Fibroblast of lung (primary cell): ENCODE data around the gene ASB4. TPM values are rescaled to one million over a fixed set of nuclear protein-coding genes. Genes with fewer than 3 reads are reported as not detected.

Experiments
- DNase-seq, 2 donors: peaks; one replicate each; pipeline versions ENCODE4 v3.0.0 to v3.0.0-alpha.2; 2010; ENCODE audit warnings: low read depth in 2 of 2
- H2AFZ ChIP-seq: 2 replicates; pipeline ENCODE4 v1.5.1; 2012; ENCODE audit warnings: low read length, control low read depth, inconsistent platforms
- H3K27ac ChIP-seq: 2 replicates; pipeline ENCODE4 v1.5.1; 2011; ENCODE audit warnings: low read length, control low read depth; ENCODE audit not compliant: insufficient read depth
- H3K27me3 ChIP-seq: 2 replicates; pipeline ENCODE4 v1.5.1; 2011; ENCODE audit warnings: mild to moderate bottlenecking, low read length; ENCODE audit not compliant: control insufficient read depth, insufficient read depth
- H3K36me3 ChIP-seq: 2 replicates; pipeline ENCODE4 v1.5.1; 2011; ENCODE audit warnings: low read length; ENCODE audit not compliant: control insufficient read depth, insufficient read depth
- H3K4me1 ChIP-seq: 2 replicates; pipeline ENCODE4 v1.5.1; 2011; ENCODE audit warnings: low read length; ENCODE audit not compliant: control insufficient read depth, insufficient read depth; ENCODE audit errors: extremely low read depth
- H3K4me2 ChIP-seq: 2 replicates; pipeline ENCODE4 v1.5.1; 2011; ENCODE audit warnings: low read length, control low read depth; ENCODE audit not compliant: insufficient read depth; ENCODE audit errors: extremely low read depth
- H3K4me3 ChIP-seq, 4 experiments: fragments of 200-600 bp in 1 of 4; sonication (generic) in 1 of 4; replicated peaks in 1 of 4; 2 replicates each; pipeline ENCODE4 v1.5.1; 2011 to 2016; ENCODE audit warnings: low read length in 4 of 4, low read depth in 3 of 4, mild to moderate bottlenecking in 3 of 4, control low read depth in 2 of 4, inconsistent platforms in 1 of 4, mixed read lengths in 1 of 4; ENCODE audit not compliant: insufficient read depth in 1 of 4; ENCODE audit errors: control extremely low read depth in 1 of 4
- H3K79me2 ChIP-seq: 2 replicates; pipeline ENCODE4 v1.5.1; 2012; ENCODE audit warnings: mild to moderate bottlenecking, low read length, inconsistent platforms; ENCODE audit not compliant: control insufficient read depth, insufficient read depth
- H3K9ac ChIP-seq: 2 replicates; pipeline ENCODE4 v1.5.1; 2011; ENCODE audit warnings: mild to moderate bottlenecking, low read length, control low read depth; ENCODE audit not compliant: insufficient read depth
- H3K9me3 ChIP-seq: 2 replicates; pipeline ENCODE4 v1.5.1; 2012; ENCODE audit warnings: low read depth, low read length; ENCODE audit not compliant: control insufficient read depth, insufficient read depth
- H4K20me1 ChIP-seq: 2 replicates; pipeline ENCODE4 v1.5.1; 2011; ENCODE audit warnings: low read length; ENCODE audit not compliant: control insufficient read depth, insufficient read depth; ENCODE audit errors: extremely low read depth
- EZH2 ChIP-seq: IDR thresholded peaks from 2 replicates; pipeline ENCODE4 v1.5.1; 2012; ENCODE audit warnings: low read length, control low read depth, mild to moderate bottlenecking; ENCODE audit errors: missing control alignments
- polyA plus RNA-seq, 2 donors: library from polyadenylated mRNA; depleted of rRNA in 1 of 2; stranded (reverse) in 1 of 2; unstranded in 1 of 2; fragments of >200 nt; gene quantifications; 2 replicates each; pipeline ENCODE4 v1.2.1, GENCODE V29; 2011 to 2012; ENCODE audit warnings: missing spikeins in 1 of 2
- total RNA-seq: library from RNA; depleted of rRNA; stranded (reverse); fragments of >200 nt; gene quantifications from 2 replicates; pipeline ENCODE4 v1.2.1, GENCODE V29; 2014
- TF ChIP-seq, protein P1 (sequence below), 2 donors: IDR thresholded peaks in 1 of 2; conservative IDR thresholded peaks in 1 of 2; 1 replicate in 1 of 2; 2 replicates in 1 of 2; pipeline ENCODE4 v1.5.1; 2011 to 2012; ENCODE audit warnings: low read length in 2 of 2, control low read depth in 1 of 2, inconsistent platforms in 1 of 2, low read depth in 1 of 2, mild to moderate bottlenecking in 1 of 2

Gene ASB4
- total and polyA plus RNA-seq, 2 donors (not counting 1 experiment from before 2014, with no cell fraction given), result not detected

DNA sequence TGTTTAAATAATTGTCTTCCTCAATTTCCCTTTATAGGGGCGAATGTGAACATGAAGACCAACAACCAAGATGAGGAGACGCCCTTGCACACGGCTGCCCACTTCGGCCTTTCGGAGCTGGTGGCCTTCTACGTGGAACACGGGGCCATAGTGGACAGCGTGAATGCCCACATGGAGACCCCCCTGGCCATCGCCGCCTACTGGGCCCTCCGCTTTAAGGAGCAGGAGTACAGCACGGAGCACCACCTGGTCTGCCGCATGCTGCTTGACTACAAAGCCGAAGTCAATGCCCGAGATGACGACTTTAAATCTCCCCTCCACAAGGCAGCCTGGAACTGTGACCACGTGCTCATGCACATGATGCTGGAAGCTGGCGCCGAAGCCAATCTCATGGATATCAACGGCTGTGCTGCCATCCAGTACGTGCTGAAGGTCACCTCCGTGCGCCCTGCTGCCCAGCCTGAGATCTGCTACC is 42.1 kb downstream of the ASB4 start:
- Histone ChIP-seq H3K9me3 (no peaks in the 10 kb centered on the region), H3K9ac (no peak overlapping the region), H3K27me3 (peaks cover 2% of the 10 kb centered on the region), H3K27ac (no peak overlapping the region), H3K4me2 (no peak overlapping the region), H3K79me2 (no peaks in the 10 kb centered on the region), H3K4me1 (no peaks in the 10 kb centered on the region), H3K4me3 (no peak overlapping the region), H2AFZ (no peak overlapping the region), H4K20me1 (no peaks in the 10 kb centered on the region), H3K36me3 (no peaks in the 10 kb centered on the region)
- no peak for DNase-seq
- no peak for TF ChIP-seq EZH2
- TF ChIP-seq, protein P1, sequence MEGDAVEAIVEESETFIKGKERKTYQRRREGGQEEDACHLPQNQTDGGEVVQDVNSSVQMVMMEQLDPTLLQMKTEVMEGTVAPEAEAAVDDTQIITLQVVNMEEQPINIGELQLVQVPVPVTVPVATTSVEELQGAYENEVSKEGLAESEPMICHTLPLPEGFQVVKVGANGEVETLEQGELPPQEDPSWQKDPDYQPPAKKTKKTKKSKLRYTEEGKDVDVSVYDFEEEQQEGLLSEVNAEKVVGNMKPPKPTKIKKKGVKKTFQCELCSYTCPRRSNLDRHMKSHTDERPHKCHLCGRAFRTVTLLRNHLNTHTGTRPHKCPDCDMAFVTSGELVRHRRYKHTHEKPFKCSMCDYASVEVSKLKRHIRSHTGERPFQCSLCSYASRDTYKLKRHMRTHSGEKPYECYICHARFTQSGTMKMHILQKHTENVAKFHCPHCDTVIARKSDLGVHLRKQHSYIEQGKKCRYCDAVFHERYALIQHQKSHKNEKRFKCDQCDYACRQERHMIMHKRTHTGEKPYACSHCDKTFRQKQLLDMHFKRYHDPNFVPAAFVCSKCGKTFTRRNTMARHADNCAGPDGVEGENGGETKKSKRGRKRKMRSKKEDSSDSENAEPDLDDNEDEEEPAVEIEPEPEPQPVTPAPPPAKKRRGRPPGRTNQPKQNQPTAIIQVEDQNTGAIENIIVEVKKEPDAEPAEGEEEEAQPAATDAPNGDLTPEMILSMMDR (conservative IDR thresholded peaks at IDR 0.05 in 1 of 2, IDR thresholded peaks at IDR 0.05 in 1 of 2; ENCODE audit: low read depth in 1 of 2, low read length in 2 of 2), result no peak

DNA sequence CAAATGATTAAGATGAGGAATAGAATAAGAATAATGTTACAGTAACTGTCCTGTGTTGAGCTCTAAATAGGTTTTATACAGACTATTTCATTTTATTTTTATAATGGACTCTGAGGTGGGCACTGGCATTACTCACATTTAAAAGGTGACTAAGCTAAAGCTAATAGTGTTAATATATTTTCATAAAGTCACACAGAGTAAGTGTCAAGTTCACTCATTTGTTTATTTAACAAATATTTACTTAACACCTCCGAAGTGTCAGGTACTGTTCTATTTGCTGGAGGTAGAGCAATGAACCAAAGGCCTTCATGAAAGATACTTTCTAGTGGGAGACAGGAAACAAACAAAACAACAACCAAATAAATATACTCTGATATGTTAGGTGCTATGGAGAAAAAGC is 44.0 kb downstream of the ASB4 start:
- Histone ChIP-seq H3K9ac (no peak overlapping the region), H3K9me3 (no peaks in the 10 kb centered on the region), H3K27me3 (peaks cover 2% of the 10 kb centered on the region), H4K20me1 (no peaks in the 10 kb centered on the region), H3K4me3 (no peak overlapping the region), H3K36me3 (no peaks in the 10 kb centered on the region), H2AFZ (no peak overlapping the region), H3K79me2 (no peaks in the 10 kb centered on the region), H3K4me2 (no peak overlapping the region), H3K4me1 (no peaks in the 10 kb centered on the region), H3K27ac (no peak overlapping the region)
- TF ChIP-seq, protein P1 (conservative IDR thresholded peaks at IDR 0.05 in 1 of 2, IDR thresholded peaks at IDR 0.05 in 1 of 2; ENCODE audit: low read depth in 1 of 2, low read length in 2 of 2), result no peak
- no peak for TF ChIP-seq EZH2
- DNase-seq, result no peak

GRCh38 chr7:95530881-95531280 is 45.1 kb downstream of the ASB4 start:
- no peak for TF ChIP-seq EZH2
- TF ChIP-seq, protein P1 (conservative IDR thresholded peaks at IDR 0.05 in 1 of 2, IDR thresholded peaks at IDR 0.05 in 1 of 2; ENCODE audit: low read depth in 1 of 2, low read length in 2 of 2), result no peak
- peaks cover 6% of the 10 kb centered on the region for H3K27me3 ChIP-seq
- no peak overlapping the region for H2AFZ ChIP-seq
- H3K4me2 ChIP-seq, result no peak overlapping the region
- DNase-seq, result no peak
- no peaks in the 10 kb centered on the region for H4K20me1 ChIP-seq
- H3K9ac ChIP-seq, result no peak overlapping the region
- H3K4me1 ChIP-seq, result no peaks in the 10 kb centered on the region
- no peak overlapping the region for H3K27ac ChIP-seq
- no peak overlapping the region for H3K4me3 ChIP-seq
- no peaks in the 10 kb centered on the region for H3K79me2 ChIP-seq
- H3K36me3 ChIP-seq, result no peaks in the 10 kb centered on the region
- H3K9me3 ChIP-seq, result no peaks in the 10 kb centered on the region
